Prostate gland (tissue), 2 donors: Measurements from ENCODE around the gene FAM20A.
"Not testable (repeated sequence)": the region's sequence is repeated elsewhere in the genome, so short reads cannot be mapped to it uniquely, and the experiment has no call there.

ENCODE experiments used
- CTCF ChIP-seq, 4 experiments: fragments of 200-600 bp in 2 of 4; fragments of 450-650 bp in 2 of 4; sonication (generic) in 2 of 4; IDR thresholded peaks; 1 replicate in 3 of 4; 2 replicates in 1 of 4; pipeline ENCODE4 v1.5.1; 2016 to 2019; ENCODE audit warnings: antibody characterized with exemption in 4 of 4, mild to moderate bottlenecking in 2 of 4, moderate library complexity in 2 of 4
- POLR2A ChIP-seq: fragments of 450-650 bp; IDR thresholded peaks from one replicate; pipeline ENCODE4 v1.6.1; 2016; ENCODE audit warnings: antibody characterized with exemption, mild to moderate bottlenecking

GRCh38 chr17:68582867-68583266 lies 18.3 kb downstream of the FAM20A start:
- TF ChIP-seq CTCF (IDR thresholded peaks at IDR 0.05); POLR2A: not testable (repeated sequence)
